NCI-H1694 (cell line): ENCODE data around the gene UBXN4.
A peak's percentile ranks its signal among the peaks of the same experiment; 100 is the strongest.
"Not testable (repeated sequence)": the region's sequence is repeated elsewhere in the genome, so short reads cannot be mapped to it uniquely, and the experiment has no call there.

Experiments used
- DNase-seq: peaks from one replicate; lab custom pipeline; 2025; lab: John Stamatoyannopoulos, UW

Gene UBXN4

GRCh38 chr2:135741395-135742324 lies at the start of gene UBXN4:
TSS of gene UBXN4 (plus strand) at chr2:135741855. CDS start at chr2:135741930, 75 bp downstream.
- DNase-seq: peak; percentile 97

DNA sequence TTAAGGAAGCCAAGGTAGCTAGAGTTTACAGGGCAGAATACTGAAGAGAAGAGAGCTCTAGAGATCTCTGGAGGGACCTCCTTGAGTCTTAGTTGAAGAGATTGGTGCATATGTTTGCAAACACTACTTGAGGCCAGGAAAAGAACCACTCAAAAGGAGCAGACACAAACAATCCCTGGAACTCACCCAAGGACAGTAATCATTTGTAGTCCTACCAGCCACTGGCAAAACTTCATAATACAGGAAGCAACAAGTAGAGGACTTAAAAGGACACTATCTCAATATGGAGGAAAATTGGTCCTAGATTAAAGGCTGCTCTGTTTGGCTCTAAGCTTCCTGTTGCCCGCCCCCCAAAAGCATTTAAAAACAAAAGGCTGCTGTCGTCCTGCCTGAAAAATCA lies 46.9 kb upstream of the UBXN4 start:
- DNase-seq: no peak

GRCh38 chr2:135698838-135699237 lies 42.8 kb upstream of the UBXN4 start:
- DNase-seq: no peak

GRCh38 chr2:135701442-135701841 lies 40.2 kb upstream of the UBXN4 start:
- DNase-seq: no peak

DNA sequence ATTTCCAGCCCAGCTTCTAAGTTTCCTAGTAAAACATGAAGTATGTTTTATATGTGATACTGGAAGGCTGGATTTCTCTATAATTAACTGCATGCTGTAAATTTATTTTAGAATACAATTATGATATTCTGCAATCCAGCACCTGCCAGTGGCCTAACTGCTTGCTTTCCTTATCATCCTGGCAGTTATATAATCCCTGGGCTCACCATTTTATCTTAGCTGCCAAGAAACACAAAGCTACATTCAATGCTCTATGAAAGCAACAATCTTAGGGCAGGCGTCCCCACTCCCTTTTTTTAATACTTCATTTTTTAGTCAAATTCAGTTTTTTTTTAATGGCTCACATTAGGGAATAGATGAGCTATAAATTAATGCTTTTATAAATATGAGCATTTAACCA lies 38.4 kb upstream of the UBXN4 start:
- DNase-seq: no peak

DNA sequence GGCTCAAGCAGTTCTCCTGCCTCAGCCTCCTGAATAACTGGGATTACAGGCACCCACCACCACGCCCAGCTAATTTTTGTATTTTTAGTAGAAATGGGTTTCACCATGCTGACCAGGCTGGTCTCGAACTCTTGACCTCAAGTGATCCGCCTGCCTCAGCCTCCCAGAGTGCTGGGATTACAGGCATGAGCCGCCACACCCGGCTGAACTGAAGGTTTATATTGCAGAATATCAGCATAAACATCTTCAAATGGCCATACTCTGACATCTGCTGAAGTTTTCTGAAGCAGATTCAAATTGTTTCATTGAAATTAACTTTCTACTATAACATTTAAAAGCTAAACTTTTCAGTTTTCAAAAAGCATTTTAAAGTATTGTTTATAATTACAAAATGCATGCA lies 37.6 kb upstream of the UBXN4 start:
- DNase-seq: not testable (repeated sequence)

DNA sequence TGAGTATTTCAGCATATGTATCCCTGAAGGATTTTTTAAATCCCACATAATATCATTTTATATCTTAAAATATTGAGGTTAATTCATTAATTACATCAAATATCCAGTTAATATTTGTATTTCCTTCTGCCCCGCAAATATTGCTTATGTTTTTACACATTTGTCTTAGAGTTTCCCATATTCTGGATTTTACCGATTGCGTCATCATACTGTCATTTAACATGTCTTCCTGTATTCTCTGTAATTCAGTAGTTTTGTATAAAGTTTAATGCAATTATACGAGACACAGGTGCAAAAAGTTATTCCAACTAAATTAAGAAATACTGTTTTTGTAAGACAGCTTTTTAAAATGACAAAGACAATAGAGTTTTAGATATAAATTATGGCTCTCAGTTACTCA lies 33.5 kb upstream of the UBXN4 start:
- no peak for DNase-seq

DNA sequence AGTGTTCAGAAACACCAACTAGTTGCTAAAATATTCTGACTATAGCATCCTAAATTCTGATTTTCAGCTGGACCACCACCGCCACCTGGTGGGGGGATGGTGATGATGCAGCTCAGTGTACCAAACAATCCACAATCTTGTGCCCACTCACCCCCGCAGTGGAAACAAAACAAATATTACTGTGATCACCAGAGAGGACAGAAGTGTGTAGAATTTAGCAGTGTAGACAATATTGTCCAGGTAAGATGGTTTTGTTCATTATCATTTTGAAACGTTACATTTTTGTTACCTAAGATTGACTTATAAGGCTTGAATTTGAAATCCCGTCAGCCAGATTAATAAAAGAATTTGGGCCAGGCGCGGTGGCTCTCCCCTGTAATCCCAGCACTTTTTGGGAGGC lies 31.7 kb upstream of the UBXN4 start:
- peak; percentile 26 for DNase-seq

DNA sequence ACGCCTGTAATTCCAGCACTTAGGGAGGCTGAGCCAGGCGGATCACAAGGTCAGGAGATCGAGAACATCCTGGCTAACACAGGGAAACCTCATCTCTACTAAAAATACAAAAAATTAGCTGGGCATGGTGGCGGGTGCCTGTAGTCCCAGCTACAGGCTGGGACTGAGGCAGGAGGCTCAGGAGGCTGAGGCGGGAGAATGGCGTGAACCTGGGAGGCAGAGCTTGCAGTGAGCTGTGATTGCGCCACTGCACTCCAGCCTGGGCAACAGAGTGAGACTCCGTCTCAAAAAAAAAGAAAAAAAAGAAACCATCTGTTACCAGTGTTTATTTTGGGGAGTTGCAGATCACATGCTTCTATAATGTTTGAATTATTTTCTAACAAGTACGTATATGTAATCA lies 26.6 kb upstream of the UBXN4 start:
- not testable (repeated sequence) for DNase-seq

DNA sequence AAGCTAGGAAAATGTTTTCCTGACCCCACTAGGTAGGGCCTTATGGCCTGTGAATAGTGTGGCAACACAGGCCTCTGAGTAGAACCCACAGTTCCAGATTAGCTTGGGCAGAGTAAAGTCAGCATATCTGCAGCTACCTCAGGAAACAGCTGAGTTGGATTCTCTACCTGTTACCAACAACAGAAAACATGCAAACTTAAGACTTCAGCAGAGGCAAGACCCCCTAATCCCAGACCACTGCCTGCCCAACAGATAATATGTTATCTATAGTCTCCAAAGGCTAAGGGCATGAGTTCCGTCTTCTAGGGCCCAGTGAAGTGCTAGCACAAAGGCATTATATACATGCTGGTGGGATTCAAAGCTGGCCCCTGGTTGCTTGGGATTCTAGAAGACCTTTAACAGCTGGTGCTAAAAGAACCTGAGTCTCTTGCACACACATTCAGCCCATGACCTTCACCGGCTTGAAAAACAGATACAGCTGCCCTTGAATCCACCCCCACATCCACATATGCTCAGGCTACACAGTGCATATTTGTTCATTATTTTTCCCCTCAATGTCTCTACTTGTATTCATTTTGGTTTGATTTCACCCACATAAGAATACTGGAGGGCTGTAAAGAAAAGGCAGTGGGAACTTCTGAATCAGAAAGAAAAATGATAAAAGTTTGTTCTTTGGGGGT lies 13.5 kb upstream of the UBXN4 start:
- peak; percentile 28 for DNase-seq

DNA sequence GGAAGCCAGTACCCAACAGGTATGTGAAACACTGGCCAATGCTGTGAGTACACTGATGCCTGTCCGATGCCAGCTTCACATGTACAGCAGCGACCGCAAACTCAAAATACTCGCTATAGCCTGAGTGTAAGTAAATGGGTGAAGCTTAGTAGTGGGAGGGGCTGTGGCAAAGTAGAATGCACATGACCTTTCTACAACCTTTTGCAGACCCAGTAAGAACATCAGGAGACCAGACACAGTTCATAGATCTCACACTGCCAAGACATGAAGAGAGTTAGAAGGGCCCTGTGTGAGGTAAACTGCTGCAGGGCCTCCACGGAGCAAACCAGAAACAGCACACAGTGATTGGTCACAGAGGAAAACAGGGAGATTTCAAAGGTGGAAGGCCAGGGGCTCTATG lies 9.1 kb upstream of the UBXN4 start:
- no peak for DNase-seq

GRCh38 chr2:135733045-135733444 lies 8.6 kb upstream of the UBXN4 start:
- DNase-seq: no peak

DNA sequence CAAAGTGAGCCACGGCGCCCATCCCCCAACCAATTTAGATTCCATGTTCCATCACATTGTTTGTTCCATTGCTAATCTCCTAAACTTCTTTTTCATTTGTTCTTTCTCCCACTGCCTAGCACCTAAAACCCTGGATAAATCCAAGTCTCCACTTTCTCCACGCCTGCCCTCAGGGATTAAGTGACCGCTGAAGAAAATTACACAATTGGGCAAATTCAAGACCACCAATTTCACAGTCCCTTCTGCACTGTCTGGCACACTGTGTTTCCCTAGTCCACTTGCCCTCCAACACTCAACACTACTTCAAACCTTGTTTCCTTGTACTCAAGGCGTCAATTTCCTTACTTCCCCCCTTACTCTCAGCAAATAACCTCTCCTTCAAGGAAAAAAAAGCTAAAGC lies 5.1 kb upstream of the UBXN4 start:
- no peak for DNase-seq

- no peak for DNase-seq
These were observed 1.4 kb upstream of the UBXN4 start for GRCh38 chr2:135740206-135740605.

DNA sequence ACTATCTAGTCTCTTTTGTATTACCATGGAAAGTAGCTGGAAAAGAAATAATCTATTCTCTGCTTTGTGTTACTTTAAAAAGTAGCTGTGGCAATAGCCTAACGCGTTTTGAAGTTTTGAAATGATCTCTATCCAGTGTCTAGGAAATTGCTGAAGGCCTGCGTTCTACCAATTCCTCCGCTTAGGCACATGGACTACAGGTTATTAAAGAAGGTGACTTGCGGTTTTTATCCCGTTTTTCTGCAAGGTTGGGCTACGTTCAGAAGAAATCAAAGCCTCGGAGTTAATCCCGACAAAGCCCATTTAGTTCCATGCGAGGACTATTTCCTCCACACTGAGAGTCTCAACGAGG lies 636 bp upstream of the UBXN4 start:
- no peak for DNase-seq

DNA sequence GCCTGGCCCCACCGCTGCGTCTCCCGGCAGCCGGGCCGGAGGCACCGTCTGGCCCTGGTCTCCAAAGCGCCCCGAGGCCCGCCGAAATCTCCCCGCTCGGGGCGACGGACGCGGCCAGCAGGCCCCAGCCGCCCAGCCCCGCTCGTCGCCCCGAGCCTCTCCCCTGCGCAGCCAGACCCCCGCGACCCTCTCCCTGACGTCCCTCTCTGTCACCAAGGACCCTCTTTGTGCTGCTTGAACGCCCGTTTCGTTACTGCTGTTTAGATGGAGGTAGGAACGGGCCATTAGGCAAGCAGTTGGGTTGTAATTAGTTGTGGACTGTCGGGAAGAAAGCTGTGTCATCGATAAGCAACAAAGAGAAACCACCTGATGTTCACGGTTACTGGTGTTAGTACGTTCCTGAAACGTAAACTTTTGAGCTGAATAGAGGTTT lies 686 bp downstream of the UBXN4 start:
- DNase-seq: peak; percentile 28

GRCh38 chr2:135743860-135744259 lies 2.2 kb downstream of the UBXN4 start:
- DNase-seq: no peak

DNA sequence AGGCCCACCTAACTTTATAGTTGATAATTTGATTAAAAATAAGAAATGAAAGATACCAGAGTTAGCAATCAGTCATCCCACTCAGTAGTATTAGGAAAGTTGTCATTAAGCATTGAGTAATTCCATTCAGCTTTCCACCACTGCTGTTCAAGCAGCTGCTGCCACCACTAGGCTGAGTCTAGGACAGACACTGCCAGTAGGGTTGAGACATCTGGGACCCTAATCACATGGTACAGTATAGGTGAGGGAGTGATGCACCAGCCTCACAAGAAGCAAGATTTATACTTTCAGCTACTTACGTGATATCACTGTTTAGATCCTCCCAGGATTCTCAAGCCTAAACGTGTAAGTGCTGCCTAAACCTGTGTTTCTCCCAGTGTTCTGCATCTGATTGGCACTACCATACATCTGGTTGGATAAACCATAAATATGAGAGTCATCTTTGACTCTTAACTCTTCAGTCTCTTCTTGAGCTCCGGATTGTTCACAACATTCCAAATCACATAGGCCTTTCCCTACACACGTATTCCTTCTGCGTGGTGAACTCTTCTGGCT lies 3.2 kb downstream of the UBXN4 start:
- DNase-seq: peak; percentile 60

DNA sequence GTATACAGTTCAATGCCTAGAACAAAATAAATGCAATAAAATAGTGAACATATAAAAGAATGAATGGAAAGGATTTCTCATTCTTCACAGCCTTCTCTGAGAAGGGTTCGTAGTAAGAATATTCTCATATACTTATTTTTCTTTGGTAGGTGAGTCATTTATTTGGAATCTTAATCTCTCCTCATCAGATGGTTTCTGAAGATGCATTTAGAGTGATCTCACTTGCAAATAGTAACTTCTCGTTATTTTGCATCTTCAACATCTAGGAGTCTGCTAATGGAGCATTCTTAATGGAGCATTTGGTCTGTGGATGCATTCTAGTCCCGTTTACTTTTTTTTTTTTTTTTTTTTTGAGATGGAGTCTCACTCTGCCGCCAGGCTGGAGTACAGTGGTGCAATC lies 3.9 kb downstream of the UBXN4 start:
- no peak for DNase-seq

GRCh38 chr2:135755573-135755972 lies 13.9 kb downstream of the UBXN4 start:
- DNase-seq: no peak

- DNase-seq: no peak
These were observed 15.0 kb downstream of the UBXN4 start for GRCh38 chr2:135756692-135757091.

DNA sequence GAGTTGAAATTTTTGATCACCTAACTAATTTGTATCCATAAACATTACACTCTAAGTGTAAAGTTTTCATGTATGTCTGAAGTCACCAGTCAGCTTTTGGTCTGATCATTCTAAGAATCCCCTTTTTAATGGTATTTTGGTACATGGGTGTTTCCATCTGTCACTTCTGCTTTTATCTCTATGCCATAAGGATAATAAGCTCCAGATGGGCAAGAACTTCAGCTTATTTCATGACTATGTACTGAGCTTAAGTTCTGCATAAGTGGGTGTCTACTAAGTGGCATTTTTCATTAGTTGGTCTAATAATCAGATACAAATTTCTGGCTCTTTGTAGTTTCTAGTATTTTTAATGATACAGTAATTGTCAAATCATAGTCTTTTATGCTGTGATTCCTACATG lies 20.4 kb downstream of the UBXN4 start:
- peak; percentile 46 for DNase-seq

GRCh38 chr2:135762530-135762929 lies 20.9 kb downstream of the UBXN4 start:
- DNase-seq: no peak
